Measurements from ENCODE around the gene KCNH2.

The KCNH2 gene

GRCh38 chr7:150946421-150947240 lies 31.5 kb downstream of the KCNH2 start:
- no peak for TF ChIP-seq POU2F2 (IDR thresholded peaks at IDR 0.05; ENCODE audit: low read depth, low read length)
- no peak for TF ChIP-seq SPI1 (IDR thresholded peaks at IDR 0.05; ENCODE audit: low read depth, low read length)
- TF ChIP-seq POLR2AphosphoS5 (IDR thresholded peaks at IDR 0.05; ENCODE audit: low read depth, low read length) = no peak
- TF ChIP-seq TAF1 (IDR thresholded peaks at IDR 0.05; ENCODE audit: low read depth, low read length) = no peak
- no peak for TF ChIP-seq POLR2A (IDR thresholded peaks at IDR 0.05; ENCODE audit: low read depth, low read length)
- TF ChIP-seq PAX5 (IDR thresholded peaks at IDR 0.05; ENCODE audit: insufficient read depth, low read length, severe bottlenecking) = no peak
- no peak for FAIRE-seq
- DNase-seq (ENCODE audit: insufficient read length, low spot score) = peak; percentile 12

GRCh38 chr7:150945853-150946420 lies 32.2 kb downstream of the KCNH2 start:
- no peak for FAIRE-seq
- TF ChIP-seq POU2F2 (IDR thresholded peaks at IDR 0.05; ENCODE audit: low read depth, low read length) = no peak
- no peak for TF ChIP-seq POLR2A (IDR thresholded peaks at IDR 0.05; ENCODE audit: low read depth, low read length)
- no peak for TF ChIP-seq TAF1 (IDR thresholded peaks at IDR 0.05; ENCODE audit: low read depth, low read length)
- TF ChIP-seq POLR2AphosphoS5 (IDR thresholded peaks at IDR 0.05; ENCODE audit: low read depth, low read length) = no peak
- TF ChIP-seq SPI1 (IDR thresholded peaks at IDR 0.05; ENCODE audit: low read depth, low read length) = no peak
- no peak for TF ChIP-seq PAX5 (IDR thresholded peaks at IDR 0.05; ENCODE audit: insufficient read depth, low read length, severe bottlenecking)
- DNase-seq (ENCODE audit: insufficient read length, low spot score) = peak; percentile 12

GRCh38 chr7:150945171-150945852 lies 32.8 kb downstream of the KCNH2 start:
- TF ChIP-seq PAX5 (IDR thresholded peaks at IDR 0.05; ENCODE audit: insufficient read depth, low read length, severe bottlenecking) = no peak
- no peak for TF ChIP-seq SPI1 (IDR thresholded peaks at IDR 0.05; ENCODE audit: low read depth, low read length)
- no peak for TF ChIP-seq POLR2A (IDR thresholded peaks at IDR 0.05; ENCODE audit: low read depth, low read length)
- no peak for TF ChIP-seq POU2F2 (IDR thresholded peaks at IDR 0.05; ENCODE audit: low read depth, low read length)
- no peak for TF ChIP-seq TAF1 (IDR thresholded peaks at IDR 0.05; ENCODE audit: low read depth, low read length)
- TF ChIP-seq POLR2AphosphoS5 (IDR thresholded peaks at IDR 0.05; ENCODE audit: low read depth, low read length) = no peak
- DNase-seq (ENCODE audit: insufficient read length, low spot score) (peak; percentile 12), FAIRE-seq (no peak)

DNA sequence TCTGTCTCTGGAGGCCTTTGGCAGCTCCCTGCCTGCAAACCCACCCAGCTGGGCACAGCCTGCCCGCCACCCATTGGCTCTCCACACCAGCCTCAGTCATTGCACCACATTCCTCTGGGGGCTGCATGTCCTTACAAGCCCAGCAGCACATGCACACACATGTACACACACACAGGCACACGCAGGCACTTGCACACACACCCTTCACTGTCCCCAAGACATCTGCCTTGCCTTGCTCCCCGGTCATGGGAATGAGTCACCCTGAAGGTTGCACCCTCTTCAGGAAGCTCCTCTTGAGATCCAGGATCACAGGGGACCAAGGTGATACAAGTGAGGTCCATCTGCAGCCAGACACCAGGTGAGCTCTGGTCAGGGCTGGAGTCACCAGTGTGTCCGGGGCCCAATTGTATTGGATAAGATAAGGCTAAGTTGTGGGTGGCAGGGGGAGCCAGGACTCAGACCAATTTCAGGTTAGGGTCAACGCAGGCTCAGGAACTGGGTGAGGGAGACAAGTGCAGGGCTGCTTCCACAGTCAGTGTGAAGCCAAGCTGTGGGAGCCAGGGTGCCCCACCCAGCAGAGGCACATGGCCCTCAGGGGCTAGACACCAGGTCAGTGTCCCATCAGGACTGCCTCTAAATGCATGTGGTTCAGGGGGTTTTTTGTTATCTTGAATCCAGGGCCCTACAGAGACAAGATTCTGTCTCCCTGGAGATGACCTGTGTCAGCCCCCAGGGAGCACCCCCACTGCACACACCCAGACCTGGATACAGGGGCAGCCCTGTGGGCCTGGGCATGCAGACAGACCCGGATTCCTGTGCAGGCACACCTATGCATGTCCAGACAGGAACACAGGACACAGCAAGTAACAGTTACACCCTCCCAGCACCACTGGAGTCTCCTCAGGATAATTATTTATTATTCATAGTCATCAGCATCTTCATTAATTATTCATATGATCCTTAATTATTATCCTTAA lies 33.8 kb downstream of the KCNH2 start:
- TF ChIP-seq POU2F2 (IDR thresholded peaks at IDR 0.05; ENCODE audit: low read depth, low read length) = no peak
- no peak for TF ChIP-seq SPI1 (IDR thresholded peaks at IDR 0.05; ENCODE audit: low read depth, low read length)
- no peak for TF ChIP-seq PAX5 (IDR thresholded peaks at IDR 0.05; ENCODE audit: insufficient read depth, low read length, severe bottlenecking)
- TF ChIP-seq POLR2AphosphoS5 (IDR thresholded peaks at IDR 0.05; ENCODE audit: low read depth, low read length) = no peak
- no peak for TF ChIP-seq POLR2A (IDR thresholded peaks at IDR 0.05; ENCODE audit: low read depth, low read length)
- no peak for TF ChIP-seq TAF1 (IDR thresholded peaks at IDR 0.05; ENCODE audit: low read depth, low read length)
- FAIRE-seq (no peak), DNase-seq (ENCODE audit: insufficient read length, low spot score) (no peak)

- FAIRE-seq (no peak), DNase-seq (ENCODE audit: insufficient read length, low spot score) (no peak)
- TF ChIP-seq TAF1 (IDR thresholded peaks at IDR 0.05; ENCODE audit: low read depth, low read length) = no peak
- no peak for TF ChIP-seq POU2F2 (IDR thresholded peaks at IDR 0.05; ENCODE audit: low read depth, low read length)
Measured at GRCh38 chr7:150943453-150943814, 34.7 kb downstream of the KCNH2 start.

- no peak for FAIRE-seq
- no peak for DNase-seq (ENCODE audit: insufficient read length, low spot score)
- TF ChIP-seq PAX5 (IDR thresholded peaks at IDR 0.05; ENCODE audit: insufficient read depth, low read length, severe bottlenecking) (no peak), POLR2AphosphoS5 (IDR thresholded peaks at IDR 0.05; ENCODE audit: low read depth, low read length) (no peak), SPI1 (IDR thresholded peaks at IDR 0.05; ENCODE audit: low read depth, low read length) (no peak), POU2F2 (IDR thresholded peaks at IDR 0.05; ENCODE audit: low read depth, low read length) (no peak), TAF1 (IDR thresholded peaks at IDR 0.05; ENCODE audit: low read depth, low read length) (no peak), POLR2A (IDR thresholded peaks at IDR 0.05; ENCODE audit: low read depth, low read length) (no peak)
Measured at GRCh38 chr7:150942591-150943452, 35.3 kb downstream of the KCNH2 start.

GRCh38 chr7:150942001-150942590 lies 36.0 kb downstream of the KCNH2 start:
- peak; percentile 14 for DNase-seq (ENCODE audit: insufficient read length, low spot score)
- TF ChIP-seq POLR2AphosphoS5 (IDR thresholded peaks at IDR 0.05; ENCODE audit: low read depth, low read length) = no peak
- peak; percentile 9 for FAIRE-seq

DNA sequence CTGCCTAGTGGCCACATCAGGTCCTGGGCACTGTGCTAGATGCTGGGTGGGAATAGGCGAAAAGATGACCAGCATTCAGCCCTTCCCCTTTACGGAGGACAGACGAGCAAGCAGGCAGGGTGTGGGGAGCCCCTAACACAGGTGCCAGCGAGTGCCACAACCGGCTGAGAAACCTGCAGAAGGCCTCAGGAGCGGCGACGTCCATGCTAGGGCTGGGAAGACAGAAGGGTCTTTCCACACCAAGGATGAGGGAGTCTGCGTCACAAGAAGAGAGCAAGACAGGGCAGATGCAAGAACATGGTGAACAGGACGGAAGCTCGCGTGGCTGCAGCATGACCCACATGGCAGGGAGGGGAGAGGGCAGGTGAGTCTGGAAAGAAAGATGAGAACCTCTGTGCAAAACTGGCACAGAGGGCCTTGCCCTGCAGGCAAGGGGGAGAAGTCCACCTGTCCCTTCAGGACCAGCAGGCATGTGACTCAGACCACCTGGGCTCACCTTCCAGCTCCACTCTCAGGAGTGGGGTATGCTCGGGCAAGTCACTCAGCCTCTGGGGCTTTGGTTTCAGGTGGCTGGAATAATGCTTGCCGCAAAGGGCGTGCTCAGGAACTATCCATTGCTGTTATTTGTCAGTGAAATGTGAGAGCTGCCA lies 36.6 kb downstream of the KCNH2 start:
- no peak for TF ChIP-seq POLR2A (IDR thresholded peaks at IDR 0.05; ENCODE audit: low read depth, low read length)
- no peak for TF ChIP-seq POLR2AphosphoS5 (IDR thresholded peaks at IDR 0.05; ENCODE audit: low read depth, low read length)
- TF ChIP-seq POU2F2 (IDR thresholded peaks at IDR 0.05; ENCODE audit: low read depth, low read length) = no peak
- DNase-seq (ENCODE audit: insufficient read length, low spot score) (no peak), FAIRE-seq (no peak)
